IPS-NIHi7 (cell line): ENCODE results near the gene ZGLP1.
"Not testable (repeated sequence)": the region's sequence is repeated elsewhere in the genome, so short reads cannot be mapped to it uniquely, and the experiment has no call there.

Experiments used
- DNase-seq: peaks from one replicate; pipeline ENCODE4 v3.0.0; 2012; ENCODE audit warnings: mixed read lengths; ENCODE audit errors: extremely low spot score

ZGLP1 gene

GRCh38 chr19:10309423-10309822 lies at the start of gene ZGLP1:
Gene ZGLP1 (minus strand): TSS chr19:10309815.
- DNase-seq = no peak

GRCh38 chr19:10356431-10356830 lies 46.8 kb upstream of the ZGLP1 start:
- no peak for DNase-seq

GRCh38 chr19:10353793-10354391 lies 44.3 kb upstream of the ZGLP1 start:
- peak; percentile 95 for DNase-seq

GRCh38 chr19:10352764-10353671 lies 43.4 kb upstream of the ZGLP1 start:
- peak; percentile 80 for DNase-seq

- DNase-seq = no peak
Measured at GRCh38 chr19:10346509-10346908, 36.9 kb upstream of the ZGLP1 start.

- no peak for DNase-seq
Measured at GRCh38 chr19:10344780-10345179, 35.2 kb upstream of the ZGLP1 start.

GRCh38 chr19:10343495-10343894 lies 33.9 kb upstream of the ZGLP1 start:
- DNase-seq = no peak

- DNase-seq = no peak
Measured at GRCh38 chr19:10339977-10340376, 30.4 kb upstream of the ZGLP1 start.

- no peak for DNase-seq
Measured at GRCh38 chr19:10339380-10339960, 29.9 kb upstream of the ZGLP1 start, which contains the start of gene ICAM3. Gene ICAM3 (minus strand): TSS chr19:10339624. CDS start chr19:10339614, 10 bp downstream.

- no peak for DNase-seq
Measured at GRCh38 chr19:10338940-10339339, 29.3 kb upstream of the ZGLP1 start.

GRCh38 chr19:10336725-10337124 lies 27.1 kb upstream of the ZGLP1 start:
- not testable (repeated sequence) for DNase-seq

GRCh38 chr19:10335352-10335985 lies 25.9 kb upstream of the ZGLP1 start:
- no peak for DNase-seq

GRCh38 chr19:10334588-10335351 lies 25.2 kb upstream of the ZGLP1 start:
- peak; percentile 85 for DNase-seq

GRCh38 chr19:10333758-10334587 lies 24.4 kb upstream of the ZGLP1 start:
- no peak for DNase-seq

GRCh38 chr19:10332965-10333757 lies 23.5 kb upstream of the ZGLP1 start, which contains the start of gene RAVER1:
Gene RAVER1 (minus strand): TSS chr19:10333529. CDS start chr19:10333507, 22 bp downstream.
- peak; percentile 100 for DNase-seq

- DNase-seq = no peak
Measured at GRCh38 chr19:10332158-10332964, 22.7 kb upstream of the ZGLP1 start.

GRCh38 chr19:10329555-10329954 lies 19.9 kb upstream of the ZGLP1 start:
- DNase-seq = no peak

GRCh38 chr19:10328558-10329429 lies 19.2 kb upstream of the ZGLP1 start:
- DNase-seq = no peak
